HG02970 (cell line): ENCODE measurements around the gene MRPS2.
"Not testable (repeated sequence)": the region's sequence is repeated elsewhere in the genome, so short reads cannot be mapped to it uniquely, and the experiment has no call there.

Experiments
- ATAC-seq: cut with Tn5 transposase; IDR thresholded peaks from one replicate; pipeline ENCODE4 v1.9.1; 2021; ENCODE audit warnings: mild to moderate bottlenecking, moderate library complexity, moderate number of reproducible peaks; ENCODE audit not compliant: unreplicated experiment, low FRiP score

MRPS2 gene

GRCh38 chr9:135500525-135501260 is at the start of gene MRPS2:
TSS of gene MRPS2 (plus strand) at chr9:135500682. CDS start at chr9:135500711, 29 bp downstream.
- ATAC-seq: peak; percentile 71

- ATAC-seq: no peak
Measured at GRCh38 chr9:135450956-135451355, 49.5 kb upstream of the MRPS2 start.

GRCh38 chr9:135451909-135452308 is 48.6 kb upstream of the MRPS2 start:
- not testable (repeated sequence) for ATAC-seq

GRCh38 chr9:135454737-135455136 is 45.7 kb upstream of the MRPS2 start:
- ATAC-seq: no peak

- ATAC-seq: no peak
Measured at GRCh38 chr9:135455401-135456030, 45.0 kb upstream of the MRPS2 start.

- ATAC-seq: no peak
Measured at GRCh38 chr9:135456436-135457104, 43.9 kb upstream of the MRPS2 start.

- ATAC-seq: not testable (repeated sequence)
Measured at GRCh38 chr9:135458478-135458877, 42.0 kb upstream of the MRPS2 start.

GRCh38 chr9:135461936-135462335 is 38.5 kb upstream of the MRPS2 start:
- no peak for ATAC-seq

GRCh38 chr9:135463140-135463539 is 37.3 kb upstream of the MRPS2 start:
- no peak for ATAC-seq

GRCh38 chr9:135464181-135464580 is 36.3 kb upstream of the MRPS2 start:
- ATAC-seq: no peak

GRCh38 chr9:135468854-135469521 is 31.5 kb upstream of the MRPS2 start:
- no peak for ATAC-seq

GRCh38 chr9:135471791-135472640 is 28.5 kb upstream of the MRPS2 start:
- ATAC-seq: no peak

GRCh38 chr9:135473972-135474543 is 26.4 kb upstream of the MRPS2 start:
- no peak for ATAC-seq

- no peak for ATAC-seq
Measured at GRCh38 chr9:135474915-135475314, 25.6 kb upstream of the MRPS2 start.

- no peak for ATAC-seq
Measured at GRCh38 chr9:135476561-135477355, 23.7 kb upstream of the MRPS2 start.

GRCh38 chr9:135478191-135478590 is 22.3 kb upstream of the MRPS2 start:
- ATAC-seq: no peak

GRCh38 chr9:135478829-135479468 is 21.5 kb upstream of the MRPS2 start:
- no peak for ATAC-seq

GRCh38 chr9:135479469-135480052 is 20.9 kb upstream of the MRPS2 start, which contains the start of gene PPP1R26:
TSS of gene PPP1R26 (plus strand) at chr9:135479782. CDS start at chr9:135484511, 4,729 bp downstream.
- no peak for ATAC-seq
